ENCODE results near the gene BMP7.

The BMP7 gene

DNA sequence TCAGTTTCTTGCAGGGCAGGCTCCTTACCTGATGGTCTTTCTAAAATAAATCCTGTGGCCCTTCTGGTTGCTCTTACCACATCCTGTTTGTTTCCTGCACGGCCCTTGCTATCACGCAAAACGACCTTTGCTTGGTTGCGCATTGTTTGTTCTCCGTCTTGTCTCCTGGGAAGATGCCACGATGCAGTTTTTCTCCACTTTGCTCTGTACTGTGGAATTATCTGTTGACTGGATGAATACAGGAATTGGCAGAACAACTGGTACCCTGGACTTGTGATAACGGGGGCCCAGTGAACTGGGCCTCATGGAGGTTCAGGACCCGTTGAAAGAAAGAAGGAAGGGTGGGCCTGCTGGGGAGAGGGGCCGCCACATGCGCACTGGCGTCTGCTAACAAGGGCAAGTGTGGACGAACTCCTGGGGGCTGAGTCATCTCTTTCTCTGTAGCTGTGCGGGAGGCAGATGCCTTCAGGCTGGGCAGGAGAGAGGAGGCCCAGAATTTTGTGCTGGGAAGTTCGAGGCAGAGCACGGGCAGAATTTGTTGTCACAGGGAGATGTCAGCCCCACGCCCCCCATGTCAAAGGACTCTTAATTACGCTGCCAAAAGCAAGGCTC, 139.9 kb downstream of the BMP7 start:
- TF ChIP-seq, protein P1, sequence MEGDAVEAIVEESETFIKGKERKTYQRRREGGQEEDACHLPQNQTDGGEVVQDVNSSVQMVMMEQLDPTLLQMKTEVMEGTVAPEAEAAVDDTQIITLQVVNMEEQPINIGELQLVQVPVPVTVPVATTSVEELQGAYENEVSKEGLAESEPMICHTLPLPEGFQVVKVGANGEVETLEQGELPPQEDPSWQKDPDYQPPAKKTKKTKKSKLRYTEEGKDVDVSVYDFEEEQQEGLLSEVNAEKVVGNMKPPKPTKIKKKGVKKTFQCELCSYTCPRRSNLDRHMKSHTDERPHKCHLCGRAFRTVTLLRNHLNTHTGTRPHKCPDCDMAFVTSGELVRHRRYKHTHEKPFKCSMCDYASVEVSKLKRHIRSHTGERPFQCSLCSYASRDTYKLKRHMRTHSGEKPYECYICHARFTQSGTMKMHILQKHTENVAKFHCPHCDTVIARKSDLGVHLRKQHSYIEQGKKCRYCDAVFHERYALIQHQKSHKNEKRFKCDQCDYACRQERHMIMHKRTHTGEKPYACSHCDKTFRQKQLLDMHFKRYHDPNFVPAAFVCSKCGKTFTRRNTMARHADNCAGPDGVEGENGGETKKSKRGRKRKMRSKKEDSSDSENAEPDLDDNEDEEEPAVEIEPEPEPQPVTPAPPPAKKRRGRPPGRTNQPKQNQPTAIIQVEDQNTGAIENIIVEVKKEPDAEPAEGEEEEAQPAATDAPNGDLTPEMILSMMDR (IDR thresholded peaks at IDR 0.05; ENCODE audit: low read depth, low read length): no peak
- no peak for DNase-seq (ENCODE audit: extremely low read depth, low read depth)

DNA sequence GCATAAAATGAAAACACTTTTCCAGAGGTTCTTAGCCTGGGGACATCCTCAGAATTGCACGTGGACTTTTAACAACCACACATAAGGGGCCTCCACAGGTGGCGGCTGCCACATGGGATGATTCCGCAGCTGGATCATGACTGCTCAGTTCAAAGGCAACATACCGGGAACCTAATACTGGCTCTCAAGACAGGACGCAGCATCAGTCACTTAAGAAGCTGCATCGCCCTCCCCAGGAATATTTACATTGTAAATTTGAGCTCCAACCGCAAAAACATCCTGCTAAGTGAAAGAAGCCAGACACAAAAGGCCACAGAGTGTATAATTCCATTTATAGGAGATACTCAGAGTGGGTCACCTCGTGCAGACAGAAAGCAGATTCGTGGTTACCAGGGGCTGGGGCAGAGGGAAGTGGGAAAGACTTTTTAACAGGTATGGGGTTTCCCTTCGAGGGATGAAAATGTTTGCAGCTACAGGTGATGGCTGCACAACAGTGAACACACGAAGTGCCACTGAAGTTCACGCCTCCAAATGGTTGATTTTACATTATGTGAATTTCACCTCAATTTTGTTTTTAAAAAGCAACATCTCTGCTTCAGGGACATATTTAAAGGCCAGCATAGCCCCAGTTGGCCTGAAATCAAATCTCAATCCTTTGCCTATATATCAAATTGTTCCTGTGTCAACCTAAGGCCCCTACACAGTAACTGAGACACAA, 141.5 kb downstream of the BMP7 start:
- no peak for DNase-seq (ENCODE audit: extremely low read depth, low read depth)

DNA sequence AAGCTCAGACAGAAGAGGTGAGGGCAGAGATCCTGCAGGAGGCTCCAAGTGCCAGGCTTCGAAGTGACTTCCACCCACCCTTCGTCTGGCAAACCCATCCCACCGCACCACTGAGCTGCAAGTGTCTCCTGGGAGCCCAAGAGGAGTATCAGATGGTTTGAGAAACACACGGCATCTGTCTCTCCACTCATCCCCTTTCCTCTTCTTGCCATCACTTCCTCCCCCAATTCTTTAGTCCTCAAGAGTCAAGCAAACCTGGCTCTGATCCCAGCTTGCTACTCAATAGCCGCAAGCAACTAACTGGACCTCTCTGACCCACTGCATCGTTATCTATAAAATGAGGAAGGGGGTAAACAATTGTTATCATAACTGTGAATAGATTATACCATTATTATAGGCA, 142.1 kb downstream of the BMP7 start:
- TF ChIP-seq, protein P1 (IDR thresholded peaks at IDR 0.05; ENCODE audit: low read depth, low read length): no peak
- DNase-seq (ENCODE audit: extremely low read depth, low read depth): no peak

More for the DNA sequence above, 141.5 kb downstream of the BMP7 start:
- TF ChIP-seq, protein P1 (IDR thresholded peaks at IDR 0.05; ENCODE audit: low read depth, low read length): no peak

DNA sequence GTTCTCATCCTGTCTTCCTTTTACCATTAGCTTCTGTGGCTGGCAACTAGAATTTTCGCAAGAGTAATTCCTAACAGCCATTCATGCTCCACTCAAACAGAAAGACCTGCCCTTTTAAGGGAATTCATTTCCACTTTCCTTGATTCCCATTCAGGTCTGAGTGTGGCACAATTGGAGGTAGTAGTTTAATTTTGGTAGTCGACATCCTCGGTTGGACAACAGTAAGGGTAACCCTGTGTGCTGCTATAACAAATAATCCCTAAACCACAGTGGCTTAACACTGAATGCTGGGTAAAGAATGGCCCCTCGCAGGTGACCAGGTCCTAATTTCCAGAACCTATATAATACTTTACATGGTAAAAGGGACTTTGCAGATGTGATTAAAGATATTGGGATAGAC, 142.9 kb downstream of the BMP7 start:
- DNase-seq (ENCODE audit: extremely low read depth, low read depth): no peak
- TF ChIP-seq, protein P1 (IDR thresholded peaks at IDR 0.05; ENCODE audit: low read depth, low read length): no peak

DNA sequence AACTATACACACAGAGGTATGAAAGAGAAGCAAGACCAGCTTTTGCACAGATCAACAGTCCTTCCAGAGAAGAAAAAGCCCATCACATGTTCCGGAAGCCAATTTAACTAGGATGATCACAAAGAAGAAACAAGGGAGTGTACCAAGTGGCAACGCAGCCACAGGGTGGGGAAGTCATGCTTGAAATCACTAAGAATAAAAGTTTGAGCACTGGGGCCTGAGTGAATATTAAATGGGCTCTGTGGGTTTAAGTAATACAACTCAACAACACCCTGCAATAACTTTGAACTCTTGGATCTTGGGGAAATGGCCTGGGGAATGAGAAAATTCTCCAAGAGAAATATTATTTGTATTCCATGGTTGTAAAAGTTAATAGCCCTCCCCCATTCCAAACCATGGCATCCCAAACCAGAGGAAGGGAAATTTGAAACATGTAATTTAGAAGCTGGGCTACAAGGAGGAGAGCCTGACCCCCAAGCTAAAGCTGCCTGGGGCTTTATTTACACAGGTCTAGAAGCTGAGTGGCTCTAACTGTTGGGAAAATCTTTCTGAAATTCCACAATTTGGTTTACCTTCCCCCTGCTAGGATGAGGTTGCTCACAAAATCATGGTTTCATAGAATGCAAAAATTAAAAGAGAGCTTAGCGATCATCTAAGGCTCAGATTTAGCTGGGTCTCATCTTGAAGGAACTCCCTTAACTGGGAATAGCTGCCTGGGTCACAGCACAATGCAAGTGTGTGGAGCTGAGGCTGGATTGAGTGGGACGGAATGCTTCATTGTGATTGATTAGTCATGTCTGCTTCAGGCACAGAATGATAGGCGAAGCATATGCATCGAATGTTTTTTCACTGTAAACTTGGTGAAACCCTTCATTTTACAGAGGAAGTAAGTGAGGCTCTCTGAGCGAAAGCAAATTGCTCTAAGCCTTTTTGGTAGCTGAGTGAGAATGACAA, 143.6 kb downstream of the BMP7 start:
- TF ChIP-seq, protein P1 (IDR thresholded peaks at IDR 0.05; ENCODE audit: low read depth, low read length): no peak
- DNase-seq (ENCODE audit: extremely low read depth, low read depth): no peak

DNA sequence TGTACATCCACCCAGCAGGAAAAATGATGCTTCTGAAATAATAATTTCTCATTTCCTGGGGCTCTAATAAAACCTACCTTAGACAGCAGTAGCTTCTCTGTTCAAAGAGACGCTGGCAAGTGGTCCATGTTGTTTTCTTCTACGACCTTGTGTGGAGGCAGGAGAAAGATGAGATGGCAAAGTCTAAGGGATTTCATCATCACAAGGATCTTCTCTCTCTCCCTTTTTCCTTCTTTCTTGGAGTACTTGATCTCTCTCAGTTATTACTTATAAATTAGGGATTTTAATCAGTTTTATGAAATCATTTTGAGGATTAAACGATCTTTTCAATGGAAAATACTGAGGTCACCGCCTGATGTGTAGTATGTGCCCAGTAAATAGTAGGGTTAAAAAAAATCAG, 147.5 kb downstream of the BMP7 start:
- TF ChIP-seq, protein P1 (IDR thresholded peaks at IDR 0.05; ENCODE audit: low read depth, low read length): no peak
- no peak for DNase-seq (ENCODE audit: extremely low read depth, low read depth)

Measured in AG09319 (cell line).